ENCODE data around the gene PQBP1. TPM values are rescaled to one million over a fixed set of nuclear protein-coding genes. Genes with fewer than 3 reads are reported as not detected.

Gene PQBP1
- total RNA-seq (ENCODE audit: low replicate concordance), result 77.9 and 169 TPM in 2 replicates

DNA sequence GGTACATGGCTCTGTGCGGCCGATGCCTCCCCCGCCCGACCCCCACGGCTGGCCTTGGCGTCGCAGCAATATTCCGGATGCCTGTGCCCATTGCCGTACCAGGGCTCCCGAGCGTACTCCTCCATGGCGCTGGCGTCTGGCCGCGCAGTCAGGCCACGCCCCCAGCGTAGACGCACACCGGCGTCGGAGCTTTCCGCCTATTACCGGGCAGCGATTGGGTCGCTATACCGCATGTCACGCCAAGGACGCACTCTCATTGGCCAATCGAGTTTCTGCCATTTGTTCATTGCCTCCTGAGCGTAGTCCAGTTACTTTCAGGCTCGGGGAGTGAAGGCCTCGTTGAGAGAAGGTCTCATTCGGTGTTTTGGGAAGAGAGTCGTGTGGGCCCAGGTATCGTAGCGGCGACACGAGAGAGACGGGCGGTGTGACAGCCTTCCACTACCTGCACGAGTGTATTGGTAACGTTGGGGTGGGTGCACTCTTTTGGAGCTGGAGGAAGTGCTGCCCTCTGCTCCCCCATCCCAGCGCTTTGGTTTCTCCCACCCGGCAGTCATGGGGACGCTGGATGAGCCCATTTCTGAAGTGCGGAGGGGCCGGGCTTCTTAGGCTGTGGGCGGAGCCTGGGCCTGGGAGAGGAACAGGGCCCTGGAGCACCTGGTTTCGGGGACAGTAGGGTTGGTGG lies at the start of gene PQBP1, which contains the start of gene TIMM17B:
PQBP1 (plus strand) TSS at position 306 of the 682 bp plus-strand sequence. CDS start 580 bp downstream, outside the sequence.
TIMM17B (minus strand) TSS at position 144 of the 682 bp plus-strand sequence; CDS start at position 125, 19 bp downstream.

GRCh38 chrX:48911412-48912182 lies 13.9 kb downstream of the PQBP1 start, which contains the start of gene SLC35A2:
Gene SLC35A2 (minus strand): TSS chrX:48911646. CDS start chrX:48911636, 10 bp downstream.

DNA sequence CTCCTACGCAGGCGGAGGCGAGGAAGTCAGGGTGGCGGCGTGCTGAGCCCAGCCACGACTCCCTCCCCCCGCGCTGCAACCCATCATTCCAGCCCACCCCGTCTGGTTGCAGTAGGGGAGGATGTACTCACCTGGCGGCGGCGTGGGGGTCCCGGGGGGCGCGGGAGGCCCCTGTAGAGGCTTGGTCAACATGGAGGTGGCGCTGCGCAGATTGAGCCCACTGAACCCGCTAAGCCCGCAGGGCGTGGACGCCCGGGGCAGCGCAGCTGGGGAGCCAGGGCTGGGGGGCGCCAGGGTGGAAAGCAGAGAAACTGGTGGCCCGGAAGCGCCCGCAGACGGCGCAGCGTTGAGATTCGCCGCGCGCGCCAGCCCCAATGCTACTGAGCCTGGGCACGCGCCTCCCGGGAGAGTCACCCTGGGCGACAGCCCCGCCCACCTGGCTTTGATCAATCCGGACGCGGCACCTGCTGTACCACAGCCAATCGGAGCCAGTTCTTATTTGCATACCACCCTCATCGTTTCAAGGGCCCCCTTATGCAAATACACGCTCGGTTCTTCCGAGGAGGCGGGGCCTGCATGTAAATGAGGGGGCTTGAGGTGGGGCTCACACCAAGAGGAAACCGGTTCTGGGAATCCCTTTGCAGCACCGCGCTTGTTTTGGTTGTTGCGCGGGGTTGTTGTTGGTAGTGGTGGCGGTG lies 21.1 kb downstream of the PQBP1 start, which contains the start of gene PIM2:
PIM2 (minus strand) TSS at position 382 of the 698 bp plus-strand sequence; CDS start at position 192, 190 bp downstream.

Other genes with a start within 250 kb of the PQBP1 start
- 0.23 TPM in 1 of 2 replicates, not detected in the other for gene WAS, start 214.1 kb upstream of the PQBP1 start, total RNA-seq (ENCODE audit: low replicate concordance)
- gene SUV39H1, start 201.2 kb upstream of the PQBP1 start, total RNA-seq (ENCODE audit: low replicate concordance), result 0.59 and 2.5 TPM in 2 replicates
- gene GLOD5, start 136.2 kb upstream of the PQBP1 start, total RNA-seq (ENCODE audit: low replicate concordance), result not detected in 2 replicates
- not detected in 2 replicates for gene GATA1, start 111.3 kb upstream of the PQBP1 start, total RNA-seq (ENCODE audit: low replicate concordance)
- 21.8 and 25.6 TPM in 2 replicates for gene HDAC6, start 95.9 kb upstream of the PQBP1 start, total RNA-seq (ENCODE audit: low replicate concordance)
- not detected in 2 replicates for gene ERAS, start 71.4 kb upstream of the PQBP1 start, total RNA-seq (ENCODE audit: low replicate concordance)
- 0.15 and 0.23 TPM in 2 replicates for gene PCSK1N, start 62.3 kb upstream of the PQBP1 start, total RNA-seq (ENCODE audit: low replicate concordance)
- 9.0 and 34.8 TPM in 2 replicates for gene TIMM17B, start 162 bp upstream of the PQBP1 start, total RNA-seq (ENCODE audit: low replicate concordance)
- gene SLC35A2, start 13.7 kb downstream of the PQBP1 start, total RNA-seq (ENCODE audit: low replicate concordance), result 7.8 and 17.3 TPM in 2 replicates
- gene PIM2, start 21.1 kb downstream of the PQBP1 start, total RNA-seq (ENCODE audit: low replicate concordance), result 2.3 and 3.0 TPM in 2 replicates
- gene OTUD5, start 59.7 kb downstream of the PQBP1 start, total RNA-seq (ENCODE audit: low replicate concordance), result 33.3 and 34.9 TPM in 2 replicates
- 0.45 and 0.59 TPM in 2 replicates for gene KCND1, start 73.9 kb downstream of the PQBP1 start, total RNA-seq (ENCODE audit: low replicate concordance)
- 27.9 and 28.1 TPM in 2 replicates for gene GRIPAP1, start 104.3 kb downstream of the PQBP1 start, total RNA-seq (ENCODE audit: low replicate concordance)
- gene TFE3, start 145.4 kb downstream of the PQBP1 start, total RNA-seq (ENCODE audit: low replicate concordance), result 19.7 and 47.7 TPM in 2 replicates
- gene CCDC120, start 161.1 kb downstream of the PQBP1 start, total RNA-seq (ENCODE audit: low replicate concordance), result under 0.01 and 0.38 TPM in 2 replicates
- 5.9 and 7.7 TPM in 2 replicates for gene PRAF2, start 176.1 kb downstream of the PQBP1 start, total RNA-seq (ENCODE audit: low replicate concordance)
- 35.6 and 46.3 TPM in 2 replicates for gene WDR45, start 182.0 kb downstream of the PQBP1 start, total RNA-seq (ENCODE audit: low replicate concordance)
- gene GPKOW, start 225.8 kb downstream of the PQBP1 start, total RNA-seq (ENCODE audit: low replicate concordance), result 15.3 and 21.6 TPM in 2 replicates